ENCODE measurements around the gene SCMH1.

The SCMH1 gene

GRCh38 chr1:41020654-41021053 lies 221.5 kb downstream of the SCMH1 start:
- Histone ChIP-seq H3K27ac (ENCODE audit: low read depth, low read length) (no peak overlapping the region), H2AFZ (ENCODE audit: low read length, unreplicated experiment) (no peak overlapping the region), H3K79me2 (ENCODE audit: control insufficient read depth, insufficient read depth, low read length, unreplicated experiment) (no peaks in the 10 kb centered on the region), H3K4me1 (ENCODE audit: control insufficient read depth, insufficient read depth, low read length, unreplicated experiment) (peaks cover 7% of the 10 kb centered on the region), H3K36me3 (ENCODE audit: insufficient read depth, low read length) (no peaks in the 10 kb centered on the region), H3K27me3 (ENCODE audit: insufficient read depth, low read length) (no peaks in the 10 kb centered on the region), H3K4me3 (ENCODE audit: low read depth, low read length) (no peak overlapping the region)

- H3K4me1 ChIP-seq (ENCODE audit: control insufficient read depth, insufficient read depth, low read length, unreplicated experiment) = peaks cover 7% of the 10 kb centered on the region
- H3K4me3 ChIP-seq (ENCODE audit: low read depth, low read length) = no peak overlapping the region
- H3K36me3 ChIP-seq (ENCODE audit: insufficient read depth, low read length) = no peaks in the 10 kb centered on the region
- no peak overlapping the region for H2AFZ ChIP-seq (ENCODE audit: low read length, unreplicated experiment)
- H3K27ac ChIP-seq (ENCODE audit: low read depth, low read length) = no peak overlapping the region
- no peaks in the 10 kb centered on the region for H3K79me2 ChIP-seq (ENCODE audit: control insufficient read depth, insufficient read depth, low read length, unreplicated experiment)
- H3K27me3 ChIP-seq (ENCODE audit: insufficient read depth, low read length) = no peaks in the 10 kb centered on the region
Observed at GRCh38 chr1:41020109-41020576, 222.0 kb downstream of the SCMH1 start.

GRCh38 chr1:41019353-41019745 lies 222.8 kb downstream of the SCMH1 start:
- H3K27me3 ChIP-seq (ENCODE audit: insufficient read depth, low read length) = no peaks in the 10 kb centered on the region
- no peaks in the 10 kb centered on the region for H3K36me3 ChIP-seq (ENCODE audit: insufficient read depth, low read length)

GRCh38 chr1:41018018-41018410 lies 224.1 kb downstream of the SCMH1 start:
- H3K36me3 ChIP-seq (ENCODE audit: insufficient read depth, low read length) = no peaks in the 10 kb centered on the region
- no peak overlapping the region for H2AFZ ChIP-seq (ENCODE audit: low read length, unreplicated experiment)
- H3K4me3 ChIP-seq (ENCODE audit: low read depth, low read length) = no peak overlapping the region
- H3K27me3 ChIP-seq (ENCODE audit: insufficient read depth, low read length) = no peaks in the 10 kb centered on the region
- H3K79me2 ChIP-seq (ENCODE audit: control insufficient read depth, insufficient read depth, low read length, unreplicated experiment) = no peaks in the 10 kb centered on the region
- no peak overlapping the region for H3K27ac ChIP-seq (ENCODE audit: low read depth, low read length)
- no peaks in the 10 kb centered on the region for H3K4me1 ChIP-seq (ENCODE audit: control insufficient read depth, insufficient read depth, low read length, unreplicated experiment)

More at GRCh38 chr1:41019353-41019745, 222.8 kb downstream of the SCMH1 start:
- Histone ChIP-seq H3K4me1 (ENCODE audit: control insufficient read depth, insufficient read depth, low read length, unreplicated experiment) (peaks cover under 1% of the 10 kb centered on the region), H3K27ac (ENCODE audit: low read depth, low read length) (no peak overlapping the region), H3K79me2 (ENCODE audit: control insufficient read depth, insufficient read depth, low read length, unreplicated experiment) (no peaks in the 10 kb centered on the region), H2AFZ (ENCODE audit: low read length, unreplicated experiment) (no peak overlapping the region), H3K4me3 (ENCODE audit: low read depth, low read length) (no peak overlapping the region)

- H3K27me3 ChIP-seq (ENCODE audit: insufficient read depth, low read length) = no peaks in the 10 kb centered on the region
- no peak overlapping the region for H3K27ac ChIP-seq (ENCODE audit: low read depth, low read length)
- no peak overlapping the region for H2AFZ ChIP-seq (ENCODE audit: low read length, unreplicated experiment)
- H3K79me2 ChIP-seq (ENCODE audit: control insufficient read depth, insufficient read depth, low read length, unreplicated experiment) = no peaks in the 10 kb centered on the region
- no peaks in the 10 kb centered on the region for H3K4me1 ChIP-seq (ENCODE audit: control insufficient read depth, insufficient read depth, low read length, unreplicated experiment)
- H3K4me3 ChIP-seq (ENCODE audit: low read depth, low read length) = no peak overlapping the region
- peaks cover 4% of the 10 kb centered on the region for H3K36me3 ChIP-seq (ENCODE audit: insufficient read depth, low read length)
Observed at GRCh38 chr1:41017141-41018017, 224.7 kb downstream of the SCMH1 start.

- peaks cover 12% of the 10 kb centered on the region for H3K36me3 ChIP-seq (ENCODE audit: insufficient read depth, low read length)
- H3K79me2 ChIP-seq (ENCODE audit: control insufficient read depth, insufficient read depth, low read length, unreplicated experiment) = no peaks in the 10 kb centered on the region
- H3K4me3 ChIP-seq (ENCODE audit: low read depth, low read length) = no peak overlapping the region
- H3K4me1 ChIP-seq (ENCODE audit: control insufficient read depth, insufficient read depth, low read length, unreplicated experiment) = no peaks in the 10 kb centered on the region
- H2AFZ ChIP-seq (ENCODE audit: low read length, unreplicated experiment) = no peak overlapping the region
- H3K27me3 ChIP-seq (ENCODE audit: insufficient read depth, low read length) = no peaks in the 10 kb centered on the region
- H3K27ac ChIP-seq (ENCODE audit: low read depth, low read length) = no peak overlapping the region
Observed at GRCh38 chr1:41015897-41016470, 226.1 kb downstream of the SCMH1 start.

GRCh38 chr1:41015281-41015896 lies 226.7 kb downstream of the SCMH1 start:
- Histone ChIP-seq H3K4me1 (ENCODE audit: control insufficient read depth, insufficient read depth, low read length, unreplicated experiment) (no peaks in the 10 kb centered on the region), H2AFZ (ENCODE audit: low read length, unreplicated experiment) (no peak overlapping the region), H3K79me2 (ENCODE audit: control insufficient read depth, insufficient read depth, low read length, unreplicated experiment) (no peaks in the 10 kb centered on the region), H3K4me3 (ENCODE audit: low read depth, low read length) (no peak overlapping the region), H3K36me3 (ENCODE audit: insufficient read depth, low read length) (peaks cover 16% of the 10 kb centered on the region), H3K27ac (ENCODE audit: low read depth, low read length) (no peak overlapping the region), H3K27me3 (ENCODE audit: insufficient read depth, low read length) (no peaks in the 10 kb centered on the region)

- H3K36me3 ChIP-seq (ENCODE audit: insufficient read depth, low read length) = peaks cover 20% of the 10 kb centered on the region
- H3K27me3 ChIP-seq (ENCODE audit: insufficient read depth, low read length) = no peaks in the 10 kb centered on the region
- no peak overlapping the region for H3K27ac ChIP-seq (ENCODE audit: low read depth, low read length)
Observed at GRCh38 chr1:41014871-41015270, 227.2 kb downstream of the SCMH1 start.

GRCh38 chr1:41013796-41014195 lies 228.3 kb downstream of the SCMH1 start:
- no peak overlapping the region for H3K4me3 ChIP-seq (ENCODE audit: low read depth, low read length)
- H3K36me3 ChIP-seq (ENCODE audit: insufficient read depth, low read length) = peaks cover 30% of the 10 kb centered on the region
- no peak overlapping the region for H3K27ac ChIP-seq (ENCODE audit: low read depth, low read length)
- H3K4me1 ChIP-seq (ENCODE audit: control insufficient read depth, insufficient read depth, low read length, unreplicated experiment) = no peaks in the 10 kb centered on the region
- H2AFZ ChIP-seq (ENCODE audit: low read length, unreplicated experiment) = no peak overlapping the region
- no peaks in the 10 kb centered on the region for H3K79me2 ChIP-seq (ENCODE audit: control insufficient read depth, insufficient read depth, low read length, unreplicated experiment)
- H3K27me3 ChIP-seq (ENCODE audit: insufficient read depth, low read length) = no peaks in the 10 kb centered on the region

More at GRCh38 chr1:41014871-41015270, 227.2 kb downstream of the SCMH1 start:
- H3K79me2 ChIP-seq (ENCODE audit: control insufficient read depth, insufficient read depth, low read length, unreplicated experiment) = no peaks in the 10 kb centered on the region
- no peak overlapping the region for H2AFZ ChIP-seq (ENCODE audit: low read length, unreplicated experiment)
- H3K4me1 ChIP-seq (ENCODE audit: control insufficient read depth, insufficient read depth, low read length, unreplicated experiment) = no peaks in the 10 kb centered on the region
- no peak overlapping the region for H3K4me3 ChIP-seq (ENCODE audit: low read depth, low read length)

- no peaks in the 10 kb centered on the region for H3K79me2 ChIP-seq (ENCODE audit: control insufficient read depth, insufficient read depth, low read length, unreplicated experiment)
- peaks cover 36% of the 10 kb centered on the region for H3K36me3 ChIP-seq (ENCODE audit: insufficient read depth, low read length)
- H2AFZ ChIP-seq (ENCODE audit: low read length, unreplicated experiment) = no peak overlapping the region
- H3K27me3 ChIP-seq (ENCODE audit: insufficient read depth, low read length) = no peaks in the 10 kb centered on the region
- no peak overlapping the region for H3K4me3 ChIP-seq (ENCODE audit: low read depth, low read length)
- H3K4me1 ChIP-seq (ENCODE audit: control insufficient read depth, insufficient read depth, low read length, unreplicated experiment) = no peaks in the 10 kb centered on the region
- no peak overlapping the region for H3K27ac ChIP-seq (ENCODE audit: low read depth, low read length)
Observed at GRCh38 chr1:41013024-41013423, 229.1 kb downstream of the SCMH1 start.

All from ACC112 (cell line).